GM12891 (cell line): ENCODE results near the gene KRTAP5-7.

Experiments used
- PAX5 ChIP-seq: IDR thresholded peaks from 2 replicates; pipeline ENCODE4 v1.6.1; 2011; ENCODE audit warnings: low read length, moderate library complexity, mild to moderate bottlenecking; ENCODE audit not compliant: insufficient read depth, severe bottlenecking
- POLR2A ChIP-seq: IDR thresholded peaks from 2 replicates; pipeline ENCODE4 v1.6.1; 2011; ENCODE audit warnings: low read depth, low read length, control low read depth
- POLR2AphosphoS5 ChIP-seq: IDR thresholded peaks from 2 replicates; pipeline ENCODE4 v1.6.1; 2011; ENCODE audit warnings: low read depth, low read length, control low read depth
- POU2F2 ChIP-seq: IDR thresholded peaks from 2 replicates; pipeline ENCODE4 v1.6.1; 2011; ENCODE audit warnings: low read depth, mild to moderate bottlenecking, control low read depth, low read length, moderate library complexity
- SPI1 ChIP-seq: IDR thresholded peaks from 2 replicates; pipeline ENCODE4 v1.6.1; 2011; ENCODE audit warnings: low read depth, low read length, control low read depth
- TAF1 ChIP-seq: IDR thresholded peaks from 2 replicates; pipeline ENCODE4 v1.6.1; 2011; ENCODE audit warnings: low read depth, low read length, control low read depth

- TF ChIP-seq POLR2A = no peak
- no peak for TF ChIP-seq PAX5
- TF ChIP-seq TAF1 = no peak
- TF ChIP-seq SPI1 = no peak
- no peak for TF ChIP-seq POLR2AphosphoS5
- TF ChIP-seq POU2F2 = no peak
Measured at GRCh38 chr11:71575723-71576424, 48.8 kb downstream of the KRTAP5-7 start.
